GM23248 (cell line): ENCODE measurements around the gene PRRT2. TPM values are rescaled to one million over a fixed set of nuclear protein-coding genes. Genes with fewer than 3 reads are reported as not detected.
A peak's percentile ranks its signal among the peaks of the same experiment; 100 is the strongest.

Experiments used
- DNase-seq: peaks from one replicate; pipeline ENCODE4 v3.0.0-alpha.2; 2015
- H2AFZ ChIP-seq: fragments of 200-600 bp; sonication (generic); 2 replicates; pipeline ENCODE4 v1.6.1; 2016; ENCODE audit warnings: antibody characterized with exemption
- H3F3A ChIP-seq: fragments of 200-600 bp; sonication (generic); 2 replicates; pipeline ENCODE4 v1.6.1; 2016; ENCODE audit warnings: mild to moderate bottlenecking, antibody characterized with exemption, mixed run types; ENCODE audit not compliant: insufficient read depth
- H3K27ac ChIP-seq: fragments of 200-600 bp; sonication (generic); 2 replicates; pipeline ENCODE4 v1.5.1; 2016; ENCODE audit warnings: mild to moderate bottlenecking
- H3K27me3 ChIP-seq: fragments of 200-600 bp; sonication (generic); replicated peaks from 2 replicates; pipeline ENCODE4 v1.6.1; 2016; ENCODE audit warnings: mild to moderate bottlenecking; ENCODE audit not compliant: insufficient read depth
- H3K36me3 ChIP-seq: fragments of 200-600 bp; sonication (generic); 2 replicates; pipeline ENCODE4 v1.6.1; 2016; ENCODE audit warnings: low read depth, mild to moderate bottlenecking
- H3K4me1 ChIP-seq: fragments of 200-600 bp; sonication (generic); 2 replicates; pipeline ENCODE4 v1.6.1; 2016; ENCODE audit warnings: mild to moderate bottlenecking; ENCODE audit not compliant: insufficient read depth
- H3K4me2 ChIP-seq: fragments of 200-600 bp; sonication (generic); one replicate; pipeline ENCODE4 v1.6.1; 2016; ENCODE audit warnings: mild to moderate bottlenecking; ENCODE audit not compliant: unreplicated experiment
- H3K4me3 ChIP-seq: fragments of 200-600 bp; sonication (generic); 2 replicates; pipeline ENCODE4 v1.5.1; 2016; ENCODE audit warnings: mild to moderate bottlenecking
- H3K79me2 ChIP-seq: fragments of 200-600 bp; sonication (generic); 2 replicates; pipeline ENCODE4 v1.6.1; 2016; ENCODE audit warnings: mild to moderate bottlenecking; ENCODE audit not compliant: insufficient read depth
- H3K9ac ChIP-seq: fragments of 200-600 bp; sonication (generic); 2 replicates; pipeline ENCODE4 v1.6.1; 2016; ENCODE audit warnings: mild to moderate bottlenecking
- H3K9me2 ChIP-seq: fragments of 200-600 bp; sonication (generic); 2 replicates; pipeline ENCODE4 v1.6.1; 2016; ENCODE audit warnings: mixed run types, mild to moderate bottlenecking, moderate library complexity; ENCODE audit not compliant: insufficient read depth
- H3K9me3 ChIP-seq: fragments of 200-600 bp; sonication (generic); one replicate; pipeline ENCODE4 v1.6.1; 2017; ENCODE audit warnings: low read depth
- H4K20me1 ChIP-seq: fragments of 200-600 bp; sonication (generic); 2 replicates; pipeline ENCODE4 v1.6.0; 2016; ENCODE audit not compliant: insufficient read depth
- EZH2 ChIP-seq: fragments of 200-600 bp; sonication (generic); IDR thresholded peaks from 2 replicates; pipeline ENCODE4 v1.6.1; 2018; ENCODE audit warnings: antibody characterized with exemption, mild to moderate bottlenecking; ENCODE audit not compliant: insufficient read depth, poor library complexity, severe bottlenecking
- EZH2phosphoT487 ChIP-seq: fragments of 200-600 bp; sonication (generic); IDR thresholded peaks from 2 replicates; pipeline ENCODE4 v1.6.1; 2018; ENCODE audit warnings: antibody characterized with exemption, moderate library complexity, mild to moderate bottlenecking, low read depth; ENCODE audit not compliant: insufficient read depth
- WGBS, 2 experiments: methylation state at CpG; one replicate each; pipeline ENCODE4 v1.1.6; 2015 to 2017; ENCODE audit warnings: low lambda C conversion rate in 2 of 2, low coverage in 1 of 2; ENCODE audit errors: missing lambda C conversion rate in 2 of 2; 5-methylcytosine and 5-hydroxymethylcytosine counted together
- in situ Hi-C: fragments of 300-500 bp; cut with MboI; formaldehyde crosslinking; loops from 2 replicates; pipeline ENCODE4 v1.15.0; 2020
- polyA plus RNA-seq: library from polyadenylated mRNA; unstranded; fragments of >200 nt; fragmentation: Nextera tagmentation; extraction: Ambion mirVana; gene quantifications from 2 replicates; pipeline ENCODE4 v1.2.1, GENCODE V29; 2016
- total RNA-seq: library from RNA; depleted of rRNA; stranded (reverse); fragments of >200 nt; shearing (Covaris generic); gene quantifications from 2 replicates; pipeline ENCODE4 v1.2.3, GENCODE V29; 2014

The PRRT2 gene
- total and polyA plus RNA-seq, 2 experiments from 2014 or later, result 0.43 to 2.1 TPM

GRCh38 chr16:29794231-29794710, 17.7 kb upstream of the PRRT2 start:
- Histone ChIP-seq H3K36me3 (no peaks in the 10 kb centered on the region; the same call in 1 of the 2 replicates), H3K27ac (no peak overlapping the region), H3K27me3 (no peaks in the 10 kb centered on the region), H3K9ac (no peak overlapping the region), H4K20me1 (no peaks in the 10 kb centered on the region), H3K79me2 (peaks cover 70% of the 10 kb centered on the region), H2AFZ (no peak overlapping the region), H3K4me2 (no peak overlapping the region), H3K4me3 (no peak overlapping the region), H3K4me1 (0 out of 2 replicates have a peak, but pooled peaks cover 9% of the 10 kb centered on the region), H3K9me2 (no peaks in the 10 kb centered on the region), H3K9me3 (no peaks in the 10 kb centered on the region), H3F3A (peaks cover 5% of the 10 kb centered on the region; the same call in 1 of the 2 replicates)
- 96 to 100% methylated on average over 3 of the region's 3 CpGs for WGBS, 2 experiments
- TF ChIP-seq EZH2phosphoT487 (no peak), EZH2 (no peak)
- no peak for DNase-seq
- in situ Hi-C loops, result no loop called here

- no peaks in the 10 kb centered on the region; the same call in 1 of the 2 replicates for H3K36me3 ChIP-seq
- TF ChIP-seq EZH2 (no peak), EZH2phosphoT487 (no peak)
- H3K9me2 ChIP-seq, result no peaks in the 10 kb centered on the region
- H2AFZ ChIP-seq, result no peak overlapping the region
- WGBS, 2 experiments, result 90 to 94% methylated on average over 8 of the region's 8 CpGs
- H3K4me1 ChIP-seq, result 0 out of 2 replicates have a peak, but pooled peaks cover 3% of the 10 kb centered on the region
- H3K4me3 ChIP-seq, result no peak overlapping the region
- H3F3A ChIP-seq, result peaks cover 16% of the 10 kb centered on the region
- H3K9me3 ChIP-seq, result no peaks in the 10 kb centered on the region
- H3K9ac ChIP-seq, result no peak overlapping the region
- peaks cover 5% of the 10 kb centered on the region; the same call in 1 of the 2 replicates for H3K79me2 ChIP-seq
- no peaks in the 10 kb centered on the region for H4K20me1 ChIP-seq
- in situ Hi-C loops, result no loop called here
- no peak overlapping the region for H3K4me2 ChIP-seq
- no peak for DNase-seq
- no peaks in the 10 kb centered on the region for H3K27me3 ChIP-seq
- H3K27ac ChIP-seq, result no peak overlapping the region
These were observed 9.5 kb upstream of the PRRT2 start for GRCh38 chr16:29802416-29802935.

DNA sequence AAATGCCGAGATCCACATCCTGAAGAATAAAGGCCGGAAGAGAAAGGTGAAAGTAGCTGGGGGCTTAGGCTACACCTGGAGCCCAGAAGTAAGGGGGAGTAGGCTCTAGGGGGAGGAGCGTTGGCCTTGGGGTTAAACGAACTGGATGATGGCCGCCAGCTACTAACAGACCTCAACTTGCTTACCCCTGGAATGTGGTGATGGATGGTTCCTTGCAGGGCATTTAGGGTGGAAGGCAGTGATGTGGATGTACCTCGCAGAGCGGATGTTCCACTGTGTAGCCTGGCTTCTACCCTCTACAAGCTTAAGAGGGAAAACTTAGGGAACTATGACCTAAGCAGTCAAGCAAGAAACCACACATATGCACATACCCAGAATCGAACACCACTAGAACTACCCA, 8.0 kb upstream of the PRRT2 start:
- Histone ChIP-seq H3K36me3 (no peaks in the 10 kb centered on the region; the same call in 1 of the 2 replicates), H3F3A (peaks cover 24% of the 10 kb centered on the region), H3K27ac (peak overlapping the region; percentile 75), H3K9ac (peak overlapping the region; percentile 82), H2AFZ (no peak overlapping the region), H3K4me3 (no peak overlapping the region), H3K9me3 (no peaks in the 10 kb centered on the region), H3K9me2 (no peaks in the 10 kb centered on the region), H3K4me1 (peaks cover 11% of the 10 kb centered on the region), H3K79me2 (peaks cover 11% of the 10 kb centered on the region), H4K20me1 (no peaks in the 10 kb centered on the region), H3K4me2 (peak overlapping the region; percentile 54), H3K27me3 (no peaks in the 10 kb centered on the region)
- no peak for TF ChIP-seq EZH2
- in situ Hi-C loops, result no loop called here
- WGBS, 2 experiments, result 91 to 97% methylated on average over 8 of the region's 8 CpGs
- no peak for DNase-seq

DNA sequence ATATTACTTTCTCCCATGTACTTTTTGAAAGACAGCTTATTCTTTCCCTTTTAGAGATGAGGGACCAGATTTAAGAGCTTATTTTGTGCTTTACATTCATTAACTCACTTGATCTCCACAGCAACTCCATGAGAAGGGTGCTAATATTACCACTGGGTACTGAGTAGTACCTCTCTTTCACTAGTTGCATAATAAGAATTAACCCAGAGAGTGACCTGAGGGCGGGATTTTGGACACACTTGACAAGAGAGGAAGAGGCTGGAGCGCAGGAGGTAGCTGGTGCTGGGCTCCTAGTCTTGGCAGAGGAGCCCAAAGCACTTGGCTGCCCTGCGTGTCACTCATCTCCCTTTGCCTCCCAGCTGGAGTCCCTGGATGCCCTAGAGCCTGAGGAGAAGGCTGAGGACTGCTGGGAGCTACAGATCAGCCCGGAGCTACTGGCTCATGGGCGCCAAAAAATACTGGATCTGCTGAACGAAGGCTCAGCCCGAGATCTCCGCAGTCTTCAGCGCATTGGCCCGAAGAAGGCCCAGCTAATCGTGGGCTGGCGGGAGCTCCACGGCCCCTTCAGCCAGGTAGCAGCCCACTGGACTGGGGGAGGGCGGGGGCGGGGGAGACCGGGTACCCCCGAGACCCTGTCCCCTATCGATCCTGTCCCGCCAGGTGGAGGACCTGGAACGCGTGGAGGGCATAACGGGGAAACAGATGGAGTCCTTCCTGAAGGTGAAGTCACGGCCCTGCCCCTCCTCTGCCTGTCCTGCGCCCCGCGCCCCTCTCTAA, 7.3 kb upstream of the PRRT2 start:
- Histone ChIP-seq H3K9me3 (no peaks in the 10 kb centered on the region), H3F3A (peaks cover 24% of the 10 kb centered on the region), H3K4me3 (peak overlapping the region; percentile 70), H3K4me1 (peaks cover 11% of the 10 kb centered on the region), H3K27me3 (no peaks in the 10 kb centered on the region), H3K36me3 (no peaks in the 10 kb centered on the region), H4K20me1 (no peaks in the 10 kb centered on the region), H2AFZ (peak overlapping the region; percentile 34), H3K27ac (peak overlapping the region; percentile 75), H3K9me2 (no peaks in the 10 kb centered on the region), H3K4me2 (peak overlapping the region; percentile 54), H3K79me2 (peaks cover 18% of the 10 kb centered on the region), H3K9ac (peak overlapping the region; percentile 82)
- 4 to 8% methylated on average over 15 to 26 of the region's 26 CpGs for WGBS, 2 experiments
- TF ChIP-seq EZH2phosphoT487 (no peak), EZH2 (no peak)
- DNase-seq, result peak; percentile 71
- in situ Hi-C loops, result no loop called here
